Measurements from ENCODE around the gene ZSWIM6. TPM values are rescaled to one million over a fixed set of nuclear protein-coding genes. Genes with fewer than 3 reads are reported as not detected.

ZSWIM6 gene
- total and polyA plus RNA-seq, 2 donors: 6.0 to 21.4 TPM

- H3K4me3 ChIP-seq (ENCODE audit: low read depth, low read length): no peak overlapping the region
- no peak for DNase-seq (ENCODE audit: extremely low spot score)
- no peaks in the 10 kb centered on the region for H3K36me3 ChIP-seq (ENCODE audit: insufficient read depth)
- H3K4me1 ChIP-seq (ENCODE audit: insufficient read depth): no peaks in the 10 kb centered on the region
- H3K27ac ChIP-seq (ENCODE audit: low read depth): no peak overlapping the region
These were observed 175.2 kb downstream of the ZSWIM6 start for GRCh38 chr5:61507232-61507631.

GRCh38 chr5:61516946-61517345, 184.9 kb downstream of the ZSWIM6 start:
- Histone ChIP-seq H3K36me3 (ENCODE audit: insufficient read depth) (no peaks in the 10 kb centered on the region), H3K27ac (ENCODE audit: low read depth) (no peak overlapping the region), H3K4me3 (ENCODE audit: low read depth, low read length) (no peak overlapping the region), H3K4me1 (ENCODE audit: insufficient read depth) (no peaks in the 10 kb centered on the region)
- no peak for DNase-seq (ENCODE audit: extremely low spot score)
- WGBS: 98% methylated on average over 2 of the region's 2 CpGs

GRCh38 chr5:61519728-61520277, 187.7 kb downstream of the ZSWIM6 start:
- 58% methylated on average over 7 of the region's 7 CpGs for WGBS
- no peak for DNase-seq (ENCODE audit: extremely low spot score)
- H3K36me3 ChIP-seq (ENCODE audit: insufficient read depth): no peaks in the 10 kb centered on the region
- no peaks in the 10 kb centered on the region for H3K4me1 ChIP-seq (ENCODE audit: insufficient read depth)
- no peak overlapping the region for H3K27ac ChIP-seq (ENCODE audit: low read depth)
- no peak overlapping the region for H3K4me3 ChIP-seq (ENCODE audit: low read depth, low read length)

GRCh38 chr5:61523073-61523472, 191.0 kb downstream of the ZSWIM6 start:
- WGBS: 93% methylated on average over 2 of the region's 2 CpGs

GRCh38 chr5:61523997-61524396, 191.9 kb downstream of the ZSWIM6 start:
- WGBS: 85% methylated on average over 3 of the region's 3 CpGs
- H3K27ac ChIP-seq (ENCODE audit: low read depth): peak overlapping the region; percentile 10
- H3K4me3 ChIP-seq (ENCODE audit: low read depth, low read length): no peak overlapping the region
- no peaks in the 10 kb centered on the region for H3K4me1 ChIP-seq (ENCODE audit: insufficient read depth)
- H3K36me3 ChIP-seq (ENCODE audit: insufficient read depth): no peaks in the 10 kb centered on the region
- no peak for DNase-seq (ENCODE audit: extremely low spot score)

More at GRCh38 chr5:61523073-61523472, 191.0 kb downstream of the ZSWIM6 start:
- DNase-seq (ENCODE audit: extremely low spot score): no peak
- no peak overlapping the region for H3K27ac ChIP-seq (ENCODE audit: low read depth)
- H3K4me3 ChIP-seq (ENCODE audit: low read depth, low read length): no peak overlapping the region
- no peaks in the 10 kb centered on the region for H3K4me1 ChIP-seq (ENCODE audit: insufficient read depth)
- no peaks in the 10 kb centered on the region for H3K36me3 ChIP-seq (ENCODE audit: insufficient read depth)

- 85% methylated on average over 12 of the region's 12 CpGs for WGBS
- Histone ChIP-seq H3K27ac (ENCODE audit: low read depth) (no peak overlapping the region), H3K36me3 (ENCODE audit: insufficient read depth) (no peaks in the 10 kb centered on the region), H3K4me1 (ENCODE audit: insufficient read depth) (no peaks in the 10 kb centered on the region), H3K4me3 (ENCODE audit: low read depth, low read length) (no peak overlapping the region)
- peak; percentile 51 for DNase-seq (ENCODE audit: extremely low spot score)
These were observed 193.6 kb downstream of the ZSWIM6 start for GRCh38 chr5:61525512-61526206.

- H3K4me3 ChIP-seq (ENCODE audit: low read depth, low read length): no peak overlapping the region
- H3K36me3 ChIP-seq (ENCODE audit: insufficient read depth): no peaks in the 10 kb centered on the region
- H3K4me1 ChIP-seq (ENCODE audit: insufficient read depth): no peaks in the 10 kb centered on the region
- 93% methylated on average over 5 of the region's 5 CpGs for WGBS
- DNase-seq (ENCODE audit: extremely low spot score): no peak
- H3K27ac ChIP-seq (ENCODE audit: low read depth): no peak overlapping the region
These were observed 194.1 kb downstream of the ZSWIM6 start for GRCh38 chr5:61526207-61526519.

GRCh38 chr5:61532983-61533382, 200.9 kb downstream of the ZSWIM6 start:
- Histone ChIP-seq H3K4me3 (ENCODE audit: low read depth, low read length) (no peak overlapping the region), H3K4me1 (ENCODE audit: insufficient read depth) (no peaks in the 10 kb centered on the region), H3K27ac (ENCODE audit: low read depth) (no peak overlapping the region), H3K36me3 (ENCODE audit: insufficient read depth) (peaks cover 2% of the 10 kb centered on the region)
- DNase-seq (ENCODE audit: extremely low spot score): no peak
- WGBS: 92% methylated on average over 4 of the region's 4 CpGs

- Histone ChIP-seq H3K4me3 (ENCODE audit: low read depth, low read length) (no peak overlapping the region), H3K27ac (ENCODE audit: low read depth) (no peak overlapping the region), H3K36me3 (ENCODE audit: insufficient read depth) (peaks cover 5% of the 10 kb centered on the region), H3K4me1 (ENCODE audit: insufficient read depth) (peaks cover 2% of the 10 kb centered on the region)
- DNase-seq (ENCODE audit: extremely low spot score): no peak
- WGBS: 92% methylated on average over 5 of the region's 5 CpGs
These were observed 202.6 kb downstream of the ZSWIM6 start for GRCh38 chr5:61534481-61535267.

GRCh38 chr5:61535828-61536227, 203.8 kb downstream of the ZSWIM6 start:
- WGBS: 91% methylated on average over 7 of the region's 7 CpGs
- no peak overlapping the region for H3K27ac ChIP-seq (ENCODE audit: low read depth)
- DNase-seq (ENCODE audit: extremely low spot score): no peak
- no peak overlapping the region for H3K4me3 ChIP-seq (ENCODE audit: low read depth, low read length)
- peaks cover 2% of the 10 kb centered on the region for H3K4me1 ChIP-seq (ENCODE audit: insufficient read depth)
- H3K36me3 ChIP-seq (ENCODE audit: insufficient read depth): peaks cover 5% of the 10 kb centered on the region

- WGBS: 82% methylated on average over 1 of the region's 1 CpG
These were observed 204.9 kb downstream of the ZSWIM6 start for GRCh38 chr5:61536922-61537321.

GRCh38 chr5:61538722-61539501, 206.9 kb downstream of the ZSWIM6 start:
- no peak for DNase-seq (ENCODE audit: extremely low spot score)
- Histone ChIP-seq H3K4me3 (ENCODE audit: low read depth, low read length) (no peak overlapping the region), H3K27ac (ENCODE audit: low read depth) (no peak overlapping the region), H3K36me3 (ENCODE audit: insufficient read depth) (peaks cover 8% of the 10 kb centered on the region), H3K4me1 (ENCODE audit: insufficient read depth) (peaks cover 2% of the 10 kb centered on the region)
- WGBS: 91% methylated on average over 5 of the region's 5 CpGs

More at GRCh38 chr5:61536922-61537321, 204.9 kb downstream of the ZSWIM6 start:
- no peak overlapping the region for H3K27ac ChIP-seq (ENCODE audit: low read depth)
- H3K4me1 ChIP-seq (ENCODE audit: insufficient read depth): peaks cover 2% of the 10 kb centered on the region
- no peak for DNase-seq (ENCODE audit: extremely low spot score)
- H3K36me3 ChIP-seq (ENCODE audit: insufficient read depth): peaks cover 5% of the 10 kb centered on the region
- no peak overlapping the region for H3K4me3 ChIP-seq (ENCODE audit: low read depth, low read length)

GRCh38 chr5:61549530-61549929, 217.5 kb downstream of the ZSWIM6 start:
- H3K27ac ChIP-seq (ENCODE audit: low read depth): no peak overlapping the region
- WGBS: 45% methylated on average over 3 of the region's 3 CpGs
- H3K4me3 ChIP-seq (ENCODE audit: low read depth, low read length): no peak overlapping the region
- no peak for DNase-seq (ENCODE audit: extremely low spot score)
- no peaks in the 10 kb centered on the region for H3K4me1 ChIP-seq (ENCODE audit: insufficient read depth)
- no peaks in the 10 kb centered on the region for H3K36me3 ChIP-seq (ENCODE audit: insufficient read depth)
